ENCODE results near the gene EFNA5.
"Not testable (repeated sequence)": the region's sequence is repeated elsewhere in the genome, so short reads cannot be mapped to it uniquely, and the experiment has no call there.

The EFNA5 gene

DNA sequence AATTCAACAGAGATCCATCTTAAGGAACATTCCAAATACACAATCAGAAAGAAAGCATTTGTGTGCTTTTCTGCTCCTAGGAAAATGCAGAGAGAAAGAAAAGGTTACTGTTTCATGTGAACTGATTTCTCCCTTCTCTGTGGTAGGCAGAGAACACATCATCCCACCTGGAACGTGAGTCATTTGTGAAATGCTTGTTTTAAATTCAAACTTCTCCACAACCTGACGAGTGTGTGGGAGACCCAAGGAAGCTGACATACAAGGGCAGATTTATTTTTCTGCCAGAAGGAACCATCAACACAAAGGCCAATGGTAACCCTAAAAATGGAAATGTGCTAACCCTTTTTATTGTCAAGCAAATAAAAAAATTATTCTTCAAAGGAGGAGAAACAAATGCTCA lies 156.4 kb downstream of the EFNA5 start:
- no peak for DNase-seq

DNA sequence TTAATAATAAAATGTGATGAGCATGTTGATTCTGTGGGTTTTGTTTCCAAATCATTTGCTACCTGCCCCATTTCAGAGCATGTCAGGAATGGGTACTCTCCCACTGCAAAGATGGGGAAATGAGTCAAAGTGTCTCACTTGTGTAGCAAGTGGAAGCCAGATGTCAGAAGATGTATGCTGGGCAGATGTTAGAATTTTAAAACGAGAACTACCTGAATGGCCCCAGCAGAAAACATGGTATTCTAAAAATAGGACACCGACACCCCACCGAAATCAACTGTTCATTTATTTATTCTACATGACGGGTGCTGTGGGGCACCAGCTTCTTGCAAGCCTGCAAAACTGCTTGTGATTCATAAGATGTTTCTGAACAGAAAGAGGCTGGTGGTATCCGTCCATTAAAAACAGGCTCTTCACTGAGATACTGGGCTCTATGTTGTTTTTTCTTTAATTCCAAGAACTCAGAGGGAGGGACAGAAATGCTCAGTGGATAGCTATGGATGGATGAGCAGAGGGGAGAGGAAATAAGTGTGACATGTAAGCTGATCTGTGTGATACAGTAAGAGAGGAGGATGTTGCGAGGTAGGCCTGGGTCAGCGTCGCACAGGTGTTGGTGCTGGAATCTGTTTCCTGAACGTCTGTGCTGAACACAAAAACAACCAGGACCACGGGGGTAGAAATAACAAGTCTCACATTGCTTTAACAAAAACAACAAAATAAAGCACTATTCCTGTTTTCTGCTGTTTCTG lies 157.2 kb downstream of the EFNA5 start:
- DNase-seq: no peak

- DNase-seq: no peak
These were observed 158.7 kb downstream of the EFNA5 start for GRCh38 chr5:107512029-107512428.

DNA sequence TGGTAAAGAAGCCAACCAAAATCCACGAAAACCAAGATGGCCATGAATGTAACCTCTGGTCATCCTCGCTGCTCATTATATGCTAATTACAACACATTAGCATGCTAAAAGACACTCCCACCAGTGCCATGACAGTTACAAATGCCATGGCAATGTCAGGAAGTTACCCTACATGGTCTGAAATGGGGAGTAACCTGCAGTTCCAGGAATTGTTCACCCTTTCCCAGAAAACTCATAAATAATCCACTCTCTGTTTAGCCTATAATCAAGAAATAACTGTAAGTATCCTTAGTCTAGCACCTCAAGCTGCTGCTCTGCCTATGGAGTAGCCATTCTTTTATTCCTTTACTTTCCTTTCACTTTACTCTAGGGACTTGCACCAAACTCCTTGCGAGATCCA lies 160.6 kb downstream of the EFNA5 start:
- no peak for DNase-seq

- DNase-seq: no peak
These were observed 162.6 kb downstream of the EFNA5 start for GRCh38 chr5:107508097-107508496.

DNA sequence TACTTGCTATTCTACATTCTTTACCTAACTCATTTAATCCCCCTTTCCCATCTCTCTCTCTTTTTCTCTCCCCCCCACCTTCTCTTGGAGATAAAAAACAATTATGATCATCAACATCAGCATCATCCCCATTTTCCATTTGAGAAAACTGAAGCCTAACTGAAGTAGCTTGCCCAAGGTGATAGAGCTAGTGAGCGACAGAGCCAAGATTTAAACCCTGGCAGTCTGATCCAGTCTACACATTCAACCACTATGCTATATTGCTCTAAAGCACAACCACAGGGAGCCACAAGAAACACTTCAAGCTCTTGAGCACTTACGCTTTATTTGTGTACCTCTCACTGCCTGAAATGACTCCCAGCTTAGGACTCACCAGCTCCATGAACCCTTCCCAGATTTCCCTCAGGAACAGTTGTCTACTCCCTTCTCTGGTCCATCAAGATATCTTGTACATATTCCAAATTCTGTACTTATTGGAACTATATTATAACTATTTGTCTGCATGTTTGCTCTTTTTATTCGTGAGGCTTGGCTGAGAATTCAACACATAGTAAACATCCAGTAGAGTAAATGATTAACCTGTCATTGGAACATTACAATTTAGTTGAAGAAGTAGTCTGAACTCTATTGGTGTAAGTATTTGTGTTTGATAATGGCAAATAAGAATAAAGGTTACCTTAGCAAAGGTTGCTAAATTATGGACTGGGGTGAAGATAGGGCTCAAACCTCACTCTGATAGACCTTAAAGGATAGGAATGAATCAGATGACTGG lies 164.8 kb downstream of the EFNA5 start:
- DNase-seq: peak; percentile 27

DNA sequence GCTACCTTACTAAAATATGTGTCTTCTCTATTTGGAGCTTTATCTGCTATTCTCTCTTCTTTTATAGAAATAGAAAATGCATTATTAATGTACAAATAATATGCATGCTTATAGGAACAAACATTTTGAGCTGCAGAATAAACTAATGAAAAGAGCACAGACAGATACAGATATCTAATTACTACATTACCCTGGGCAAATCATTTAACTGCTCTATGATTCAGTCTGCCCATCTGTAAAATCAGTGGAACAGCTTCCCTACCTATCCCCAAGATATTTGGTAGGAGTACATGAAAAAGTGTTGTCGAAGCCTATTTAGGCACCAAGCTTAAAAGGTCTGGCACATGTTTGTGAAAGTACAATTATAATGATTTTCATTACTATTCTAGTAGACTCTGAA lies 166.3 kb downstream of the EFNA5 start:
- no peak for DNase-seq

DNA sequence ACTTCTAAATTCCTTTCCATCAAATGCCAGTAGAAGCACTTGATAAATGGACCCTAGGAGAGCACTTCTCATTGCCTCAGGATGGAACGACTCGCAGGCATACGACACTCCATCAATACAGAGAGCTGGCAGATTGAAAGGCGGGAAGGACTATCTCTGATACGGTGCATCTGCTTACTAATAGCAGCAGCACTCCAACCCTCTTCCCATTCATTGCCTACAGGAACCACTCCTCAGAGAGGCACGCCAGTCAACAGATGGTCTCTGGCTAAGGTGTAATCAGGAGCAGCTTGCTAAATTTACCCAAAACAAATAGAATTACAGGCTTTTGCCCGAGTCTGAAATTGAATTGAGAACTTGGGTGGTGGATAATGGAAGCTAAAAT lies 168.1 kb downstream of the EFNA5 start:
- peak; percentile 65 for DNase-seq

DNA sequence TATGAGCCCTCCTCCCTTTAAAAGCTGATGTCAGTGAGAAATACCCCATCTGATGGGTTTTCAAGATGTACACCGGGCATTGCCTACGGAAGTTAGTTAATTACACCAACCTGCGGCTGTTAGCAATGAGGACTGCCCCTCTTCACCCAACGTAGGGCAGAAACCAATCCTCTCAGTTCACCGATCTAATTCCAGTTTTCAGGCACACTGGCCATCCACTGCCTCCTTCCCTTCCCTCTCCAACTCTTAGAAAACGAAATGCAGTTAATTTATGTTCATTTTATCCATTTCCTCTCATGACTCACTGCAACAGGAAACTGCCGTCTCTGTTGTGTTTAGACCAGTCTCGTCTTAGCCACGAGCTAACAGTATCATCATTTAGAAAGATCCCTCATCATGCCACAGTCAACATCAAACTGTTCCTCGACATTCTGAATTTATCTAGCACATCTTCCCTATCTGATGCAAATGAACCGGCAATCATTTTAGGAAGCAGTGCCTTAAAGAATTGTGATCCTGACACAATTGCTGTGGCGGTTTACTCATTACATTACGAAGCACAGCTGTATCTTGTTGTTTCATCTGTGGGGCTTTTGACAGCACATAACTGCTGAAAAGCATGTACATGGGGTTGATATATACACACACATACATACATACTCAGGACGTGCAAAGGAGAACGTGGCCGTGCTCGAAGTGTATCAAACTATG lies 168.6 kb downstream of the EFNA5 start:
- DNase-seq: peak; percentile 19

- peak; percentile 28 for DNase-seq
These were observed 169.9 kb downstream of the EFNA5 start for GRCh38 chr5:107500840-107501239.

DNA sequence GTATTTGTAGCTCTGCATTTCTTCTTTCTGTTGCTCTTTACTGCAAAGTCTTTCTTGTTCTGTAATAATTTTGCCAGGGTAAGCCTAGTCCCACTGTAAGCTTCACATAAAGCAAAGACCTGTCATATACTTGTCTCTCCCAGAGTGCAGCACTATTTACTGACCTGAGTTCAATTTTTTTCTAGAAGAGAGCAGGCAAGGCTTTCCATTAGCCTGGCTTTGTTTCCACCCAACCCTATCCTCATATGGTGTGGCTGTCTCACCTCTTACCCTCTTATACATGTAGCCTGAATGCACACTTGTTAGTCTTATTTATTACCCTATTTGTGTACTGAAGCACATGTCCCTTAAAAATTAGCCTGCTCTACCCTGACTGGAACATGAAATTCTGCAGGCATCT lies 170.4 kb downstream of the EFNA5 start:
- peak; percentile 5 for DNase-seq

DNA sequence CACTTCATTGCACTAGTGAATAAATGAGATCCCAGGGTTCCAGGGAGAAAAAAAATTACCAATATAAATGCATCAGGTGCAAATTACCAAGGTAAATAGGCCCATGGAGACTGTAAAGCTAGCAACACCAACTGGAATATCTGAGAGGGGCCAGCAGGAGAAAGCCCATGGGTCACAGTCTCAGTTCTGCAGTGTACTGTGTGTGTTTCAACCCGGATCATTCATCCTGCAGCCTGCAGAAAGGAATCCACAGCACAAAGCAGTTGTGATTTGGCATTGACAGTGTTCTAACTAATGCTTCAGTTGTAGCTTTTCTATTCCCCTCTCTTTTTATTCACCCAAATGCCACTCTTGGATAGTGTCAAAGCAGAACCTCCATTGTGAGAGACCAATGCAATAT lies 171.0 kb downstream of the EFNA5 start:
- DNase-seq: no peak

GRCh38 chr5:107499237-107499636 lies 171.5 kb downstream of the EFNA5 start:
- no peak for DNase-seq

DNA sequence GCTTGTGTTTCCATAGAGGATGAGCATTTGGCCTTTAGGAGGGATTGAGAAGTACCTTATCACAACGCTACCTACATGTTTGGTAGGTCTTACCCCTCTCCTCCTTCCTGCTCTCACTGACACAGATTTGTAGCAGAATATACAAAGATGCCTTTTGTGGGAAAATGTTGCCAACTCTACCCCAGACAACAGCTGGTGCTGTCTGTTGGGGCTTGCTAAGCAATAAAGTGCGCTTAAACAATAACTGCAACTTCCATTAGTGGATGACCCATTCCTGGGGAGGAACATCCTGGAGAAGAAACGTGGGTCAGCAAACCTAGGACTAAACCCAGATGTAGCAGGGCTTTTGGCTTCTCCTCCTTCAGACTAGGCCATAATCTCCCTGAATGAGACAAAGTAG lies 174.3 kb downstream of the EFNA5 start:
- no peak for DNase-seq

GRCh38 chr5:107494129-107494528 lies 176.6 kb downstream of the EFNA5 start:
- DNase-seq: not testable (repeated sequence)

DNA sequence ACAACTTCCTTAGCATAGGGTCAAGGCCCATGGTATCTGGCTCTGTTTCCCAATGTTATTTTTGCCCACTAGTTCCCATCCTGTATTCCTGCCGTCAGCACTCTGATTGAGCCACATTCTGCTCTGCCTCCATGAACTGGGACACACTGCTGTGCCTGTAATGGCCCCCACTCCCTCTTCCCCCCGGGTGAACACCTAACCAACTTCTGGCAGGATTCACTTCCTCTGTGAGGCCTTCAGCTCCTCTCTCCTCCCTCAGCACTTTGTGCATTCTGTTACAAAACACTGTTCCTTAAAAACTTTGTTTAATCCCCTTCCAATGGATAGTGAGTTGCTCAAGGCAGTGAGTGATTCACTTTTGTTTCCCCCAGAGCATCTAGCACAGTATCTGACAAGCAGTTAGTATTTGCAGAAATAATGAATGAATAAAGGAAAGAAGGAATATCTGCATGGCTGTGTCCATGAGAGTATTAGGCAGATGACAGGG lies 183.6 kb downstream of the EFNA5 start:
- no peak for DNase-seq

DNA sequence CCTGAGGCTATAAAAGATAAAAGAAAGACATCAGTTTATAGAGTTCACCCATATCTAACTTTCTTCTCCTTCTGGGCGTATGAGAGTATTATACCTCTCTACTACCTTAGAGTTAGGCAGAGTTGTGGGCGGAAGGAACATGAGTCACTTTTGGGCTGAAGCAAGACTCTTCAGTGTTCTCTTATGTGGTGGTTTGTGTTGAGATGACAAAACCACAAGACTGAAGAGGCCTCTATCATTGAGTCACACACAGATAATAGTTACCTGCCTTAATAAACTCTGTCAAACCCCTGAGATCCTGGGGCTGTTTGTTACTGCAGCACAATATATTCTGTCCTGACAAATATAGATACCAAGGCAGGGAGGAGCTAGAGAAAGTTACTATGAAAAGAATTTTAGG lies 184.2 kb downstream of the EFNA5 start:
- DNase-seq: no peak

DNA sequence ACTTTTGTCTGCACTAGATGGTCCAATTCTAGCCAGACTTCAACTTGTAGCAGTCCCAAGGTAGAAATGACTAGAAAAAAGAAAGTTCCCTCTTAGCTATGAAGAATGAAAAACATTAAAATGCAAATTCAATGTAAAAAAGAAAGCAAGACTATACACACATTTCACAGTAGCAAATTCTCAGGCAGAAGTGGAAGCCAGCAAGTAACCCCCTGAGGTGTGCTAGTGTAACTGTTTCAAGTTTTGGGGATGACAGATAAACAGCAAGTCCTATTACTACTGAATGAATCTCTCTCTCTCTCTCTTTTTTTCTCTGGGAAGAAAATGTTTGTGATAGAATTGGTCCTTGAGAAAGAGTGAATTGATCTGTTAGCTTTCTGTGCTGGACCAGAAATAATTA lies 185.6 kb downstream of the EFNA5 start:
- DNase-seq: no peak

GRCh38 chr5:107484281-107484680 lies 186.5 kb downstream of the EFNA5 start:
- no peak for DNase-seq

GRCh38 chr5:107483231-107484024 lies 187.3 kb downstream of the EFNA5 start:
- no peak for DNase-seq

GRCh38 chr5:107478068-107478641 lies 192.6 kb downstream of the EFNA5 start:
- no peak for DNase-seq

- no peak for DNase-seq
These were observed 193.2 kb downstream of the EFNA5 start for GRCh38 chr5:107477492-107477891.

DNA sequence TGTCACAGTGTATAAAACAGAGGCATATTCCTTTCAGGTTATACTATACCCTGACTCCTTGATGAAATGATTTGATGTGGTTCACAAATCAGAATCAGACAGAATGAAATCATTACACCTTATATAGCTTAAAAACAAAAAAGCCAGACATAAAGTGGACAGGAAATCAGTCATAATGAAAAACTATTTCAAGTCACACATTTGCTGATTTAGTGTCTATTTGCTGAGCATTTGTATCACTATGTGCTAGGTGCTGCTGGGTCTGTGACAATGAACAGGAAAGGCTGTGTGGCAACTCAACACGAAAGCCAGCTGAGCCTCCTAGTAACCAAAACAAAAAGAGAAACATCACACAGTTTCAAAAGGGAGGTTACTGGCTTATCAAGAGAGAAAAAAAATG lies 194.0 kb downstream of the EFNA5 start:
- DNase-seq: no peak

Measured in NCI-H510A treated with DMSO at 0.1 percent for 48 hours (cell line).